Activated CD4-positive, alpha-beta T cell treated with anti-CD3 and anti-CD28 coated beads, Interleukin-10, Interleukin-2, amounts not matched to agents 100 ng/mL and 50 ng/mL, durations not matched to agents 16 hours and 8 hours (primary cell): ENCODE data around the gene PRKCE.

Experiments
- DNase-seq: peaks from one replicate; pipeline ENCODE4 v3.0.0-alpha.2; 2020

The PRKCE gene

DNA sequence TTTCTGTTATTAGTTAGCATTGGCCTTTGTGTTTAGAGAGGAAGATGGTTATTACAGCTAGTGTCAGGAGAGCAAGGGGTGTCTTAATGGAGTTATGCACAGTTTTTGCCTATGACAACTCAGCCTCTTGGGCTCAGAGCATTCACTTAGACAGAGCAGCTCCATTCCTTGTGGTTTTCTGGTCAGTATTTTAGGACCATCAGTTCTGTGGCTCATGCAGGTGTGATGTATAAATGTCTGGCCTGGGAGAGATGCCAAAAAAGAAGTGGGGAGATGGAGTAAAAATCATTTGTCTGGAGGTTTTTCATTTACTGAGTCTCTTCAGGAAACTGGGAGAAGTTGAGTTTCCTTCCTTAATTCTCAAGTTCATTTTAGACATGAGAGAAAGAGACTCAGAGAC is 79.7 kb downstream of the PRKCE start:
- DNase-seq = no peak

DNA sequence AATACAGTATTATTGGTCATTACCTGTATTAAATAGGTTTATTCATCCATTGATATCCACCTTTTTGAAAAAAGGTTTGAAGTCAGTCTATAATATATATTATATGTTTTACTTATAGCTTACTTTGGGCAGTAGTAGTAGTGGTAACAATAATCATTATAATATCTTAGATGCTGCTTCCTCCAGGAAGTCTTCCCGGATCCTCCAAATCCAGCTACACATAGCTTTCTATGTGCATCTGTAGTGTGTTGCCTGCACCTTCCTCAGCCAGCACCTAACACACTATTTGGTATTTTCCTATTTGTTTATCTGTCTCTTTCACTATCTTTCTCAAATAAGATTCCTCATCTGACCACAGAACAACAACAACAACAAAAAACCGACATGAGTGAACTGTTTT is 81.0 kb downstream of the PRKCE start:
- no peak for DNase-seq

DNA sequence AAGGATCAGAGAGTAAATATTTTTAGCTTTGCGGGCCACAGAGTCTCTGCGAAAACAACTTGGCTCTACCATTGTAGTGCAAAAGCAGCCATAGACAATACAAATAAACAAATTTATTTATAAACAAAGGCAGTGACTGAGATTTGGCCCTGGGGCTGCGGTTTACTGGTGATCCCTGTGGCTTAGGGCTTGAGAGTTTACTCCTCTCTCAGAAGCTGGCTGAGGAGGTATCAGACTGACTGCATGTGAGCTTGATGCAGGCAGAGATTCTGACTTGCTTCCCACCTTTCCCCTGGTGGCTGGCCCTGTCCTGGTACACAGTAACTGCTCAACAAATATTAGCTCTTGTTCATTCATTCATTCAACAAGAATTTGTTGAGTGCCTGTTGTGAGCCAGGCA is 81.5 kb downstream of the PRKCE start:
- DNase-seq = no peak

DNA sequence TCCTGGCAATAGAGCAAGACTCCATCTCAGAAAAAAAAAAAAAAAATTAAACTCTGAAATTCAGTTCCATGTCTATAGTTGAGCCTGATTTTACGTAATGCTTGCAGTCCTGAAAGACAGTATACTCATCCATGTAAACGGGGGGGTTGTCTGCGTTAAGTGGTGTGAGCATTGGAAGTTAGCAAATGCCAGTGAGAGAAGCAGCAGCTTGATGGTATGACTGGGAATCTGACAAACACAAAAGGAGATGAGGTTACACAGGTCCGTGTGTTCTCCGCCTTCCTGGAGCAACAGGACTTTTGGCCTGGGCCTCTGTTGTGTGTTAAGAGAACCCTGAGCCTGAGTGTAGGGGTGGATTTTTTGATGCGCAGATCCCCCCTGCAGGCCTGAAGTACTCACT is 82.9 kb downstream of the PRKCE start:
- DNase-seq = no peak

DNA sequence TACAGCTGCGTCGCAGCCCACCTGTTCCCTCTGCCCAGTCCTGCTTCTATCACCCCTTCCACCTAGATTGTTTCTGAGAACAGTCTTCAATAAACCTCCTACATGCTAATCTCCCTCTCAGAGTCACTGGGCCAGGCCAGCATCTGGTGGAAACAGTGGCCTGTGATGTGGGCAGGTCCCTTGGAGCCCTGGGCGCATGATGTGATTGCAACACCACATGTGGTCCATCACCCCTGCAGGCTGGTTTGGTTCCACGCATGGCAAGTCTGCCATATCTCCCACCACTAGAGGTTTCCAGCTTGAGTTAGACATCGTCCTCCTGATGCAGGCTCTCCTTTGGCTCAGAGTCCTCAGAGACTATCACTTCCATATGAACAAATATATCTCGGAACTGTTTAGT is 83.5 kb downstream of the PRKCE start:
- no peak for DNase-seq

DNA sequence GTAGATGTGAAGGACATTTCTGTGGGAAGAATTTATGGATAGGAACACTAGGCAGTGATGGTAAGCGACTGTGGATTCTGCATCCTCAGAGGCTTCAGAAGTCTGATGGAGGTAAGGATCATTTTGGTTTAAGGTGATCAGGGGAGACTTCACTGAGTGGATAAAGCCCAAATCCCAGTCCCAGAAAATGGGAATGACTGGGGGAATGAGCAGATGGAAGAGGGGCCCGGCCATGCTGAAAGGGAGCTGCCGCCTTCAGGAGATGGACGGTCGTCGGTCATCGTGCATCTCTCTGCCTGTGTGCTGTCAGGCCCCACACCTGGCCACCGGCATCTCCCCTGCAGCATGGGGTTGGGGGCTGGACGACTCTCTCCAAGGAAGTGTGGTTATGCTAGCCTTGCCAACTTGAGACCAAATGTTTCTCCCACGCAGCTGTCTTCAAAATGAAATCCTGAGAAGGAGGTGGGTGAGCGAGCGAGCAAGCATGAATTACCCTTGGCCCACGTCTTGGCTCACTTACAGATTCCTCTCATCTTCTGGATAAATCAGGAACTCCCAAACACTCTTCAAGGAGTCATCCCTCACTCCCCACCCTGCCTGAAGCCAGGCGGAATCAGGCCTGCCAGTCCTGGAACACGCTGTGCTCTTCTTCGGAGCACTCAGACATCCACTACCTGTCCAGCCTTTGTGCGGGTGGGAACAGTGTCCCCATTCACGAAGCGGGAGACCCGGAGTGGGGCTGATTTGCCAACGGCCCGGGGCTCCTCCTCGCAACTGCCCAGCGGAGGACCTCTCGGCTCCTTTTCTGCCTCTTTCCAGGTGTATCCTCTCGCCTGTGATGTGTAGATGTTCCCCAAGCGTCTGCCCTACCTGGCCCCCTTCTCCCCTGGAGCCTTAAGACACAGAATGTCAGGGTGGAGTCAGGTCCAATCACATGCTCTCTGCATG is 85.6 kb downstream of the PRKCE start:
- no peak for DNase-seq

DNA sequence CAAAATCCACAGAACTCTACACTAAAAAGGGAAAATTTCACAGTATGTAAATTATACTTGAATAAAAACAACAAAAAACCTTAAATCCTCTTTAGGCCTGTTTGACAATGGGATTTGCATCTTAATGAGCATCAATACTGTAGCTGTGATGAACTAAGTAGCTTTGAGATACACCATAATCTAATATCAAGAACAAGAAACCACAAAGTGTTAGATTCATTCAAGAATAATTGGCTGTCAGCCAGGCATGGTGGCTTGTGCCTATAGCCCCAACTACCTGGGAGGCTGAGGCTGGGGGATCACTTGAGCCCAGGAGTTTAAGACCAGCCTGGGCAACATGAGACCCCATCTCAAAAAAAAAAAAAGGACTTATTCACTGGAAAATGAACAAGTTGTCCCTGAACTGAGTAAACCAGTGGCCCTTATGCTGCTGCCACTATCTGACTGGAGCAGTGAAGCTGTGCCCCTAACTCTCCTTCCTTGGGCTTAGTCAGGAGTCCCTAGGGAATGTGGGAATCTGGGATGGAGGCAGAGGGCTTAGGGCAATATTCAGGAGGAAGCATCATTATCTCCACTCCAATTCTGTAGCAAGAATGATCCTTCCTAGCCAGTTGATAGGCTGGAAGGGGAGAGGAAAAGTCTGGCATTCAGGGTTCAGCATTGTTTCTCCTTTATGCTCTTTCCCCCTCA is 88.5 kb downstream of the PRKCE start:
- peak; percentile 5 for DNase-seq

DNA sequence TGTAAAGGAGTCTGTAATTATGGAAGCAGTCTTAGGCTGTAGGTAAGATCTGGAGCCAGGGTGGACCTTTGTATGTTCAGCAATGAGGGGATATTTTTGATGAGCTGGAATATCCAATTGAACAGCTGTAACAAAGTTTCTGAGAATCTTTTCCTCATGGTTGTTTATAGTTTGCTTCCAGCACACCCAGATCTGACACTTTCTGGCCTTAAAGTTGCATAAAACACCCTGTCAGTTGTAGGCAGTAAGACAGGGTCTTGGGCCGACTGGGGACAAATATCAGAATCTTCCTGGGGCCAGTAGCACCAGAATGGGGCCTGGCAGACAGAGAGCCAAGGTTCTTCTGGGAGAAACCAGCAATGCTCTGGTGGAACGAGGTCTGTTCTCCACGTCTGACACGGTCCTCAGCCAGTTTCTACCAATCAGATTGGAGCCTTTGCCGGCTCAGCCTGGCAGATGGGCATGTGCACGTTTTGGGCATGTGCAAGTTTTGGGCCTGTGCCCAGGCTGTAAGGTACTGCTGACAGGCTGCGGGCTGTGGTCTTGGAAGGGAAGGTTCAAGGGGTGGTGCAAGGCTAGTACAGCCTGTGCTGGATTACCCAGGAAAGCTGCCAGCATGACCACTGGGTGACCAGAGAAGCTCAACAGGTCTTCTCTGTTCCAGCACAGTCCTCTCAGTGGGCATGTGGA is 89.8 kb downstream of the PRKCE start:
- no peak for DNase-seq

DNA sequence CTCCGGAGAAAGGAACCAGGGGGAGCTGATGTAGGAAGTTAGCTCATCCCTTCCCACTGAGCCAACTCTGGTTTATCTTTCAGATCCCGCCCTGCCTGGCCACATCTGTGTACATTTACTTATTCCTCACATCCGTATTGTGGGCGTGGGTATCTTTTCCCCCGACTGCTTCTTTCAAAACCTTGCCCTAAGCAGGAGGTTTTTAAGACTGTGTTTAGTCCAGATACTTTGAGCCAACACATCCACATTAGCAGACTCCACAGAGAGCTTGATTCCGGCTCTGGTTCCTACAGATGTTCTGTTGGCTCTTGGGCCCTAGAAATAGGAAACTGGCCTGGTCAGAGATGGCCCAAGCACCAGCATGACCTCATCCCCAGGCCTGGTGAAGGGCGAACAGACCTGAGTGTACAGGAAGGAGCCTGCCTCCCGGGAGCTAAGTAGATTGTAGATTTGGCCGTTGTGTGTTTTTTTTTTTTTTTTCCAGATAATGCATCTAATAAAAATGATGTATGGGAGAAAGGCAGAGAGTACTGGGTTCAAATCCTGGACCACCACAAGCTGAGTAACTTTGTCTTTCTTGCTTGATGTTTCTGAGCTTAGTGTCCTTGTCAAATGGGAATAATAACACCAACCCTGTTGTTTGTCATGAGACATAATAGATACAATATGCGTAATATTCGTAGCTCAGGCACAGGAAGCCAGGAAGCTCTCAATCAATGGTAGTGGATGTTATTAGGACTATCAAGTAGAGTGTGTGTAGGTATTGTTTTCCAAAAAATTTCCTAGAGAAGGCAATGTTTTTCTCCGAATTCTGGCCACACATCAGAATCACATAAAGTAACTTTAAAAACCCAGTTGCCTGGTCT is 92.3 kb downstream of the PRKCE start:
- no peak for DNase-seq

DNA sequence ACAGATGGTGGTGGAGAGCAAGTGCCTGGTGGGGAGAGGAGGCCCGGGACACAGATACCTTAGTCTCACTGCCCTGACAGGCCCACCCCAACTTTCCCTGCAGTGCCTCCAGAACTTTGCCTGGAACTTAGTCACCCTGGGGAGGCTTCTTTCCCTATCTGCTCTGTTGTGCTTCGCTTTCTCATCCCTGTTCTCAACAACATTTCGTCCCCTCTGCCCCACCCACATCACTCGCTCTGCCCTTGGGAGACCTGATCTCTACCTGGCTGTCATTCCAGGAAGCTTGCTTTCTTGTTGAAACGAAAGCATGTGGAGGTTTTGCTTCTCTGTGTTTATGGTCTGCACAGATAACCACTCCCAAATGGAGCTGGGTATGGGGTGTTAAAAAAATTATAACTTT is 93.8 kb downstream of the PRKCE start:
- no peak for DNase-seq

DNA sequence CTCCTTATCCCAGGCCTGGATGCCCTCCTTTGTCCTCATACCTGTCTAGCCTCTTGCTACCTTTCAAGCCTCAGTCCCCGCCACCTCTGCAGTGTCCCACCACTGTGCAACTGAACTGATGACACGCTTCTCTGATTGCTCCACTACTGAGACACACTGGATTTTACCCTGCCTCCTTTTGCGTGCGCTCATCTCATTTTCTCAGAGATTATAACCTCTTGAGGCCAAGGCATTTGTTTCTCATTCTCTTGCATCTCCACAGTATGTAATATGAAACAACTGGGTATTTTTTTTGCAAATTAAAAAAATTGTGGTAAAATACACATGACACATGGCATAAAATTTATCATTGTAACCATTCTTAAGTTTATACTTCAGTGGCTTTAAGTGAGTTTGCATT is 95.4 kb downstream of the PRKCE start:
- DNase-seq = no peak

DNA sequence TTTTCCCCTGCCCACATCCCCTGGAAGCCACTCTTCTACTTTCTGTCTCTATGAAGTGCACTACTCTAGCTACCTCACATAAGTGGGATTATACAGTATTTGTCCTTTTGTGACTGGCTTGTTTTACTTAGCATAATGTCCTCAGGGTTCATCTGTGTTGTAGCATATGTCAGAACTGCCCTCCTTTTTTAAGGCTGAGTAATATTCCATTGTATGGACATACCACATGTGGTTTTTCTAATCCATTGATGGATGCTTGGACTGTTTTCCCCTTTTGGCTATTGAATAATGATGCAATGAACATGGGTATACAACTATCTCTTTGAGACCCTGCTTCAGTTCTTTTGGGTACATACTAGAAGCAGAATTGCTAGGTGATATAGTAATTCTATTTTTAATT is 95.9 kb downstream of the PRKCE start:
- no peak for DNase-seq

DNA sequence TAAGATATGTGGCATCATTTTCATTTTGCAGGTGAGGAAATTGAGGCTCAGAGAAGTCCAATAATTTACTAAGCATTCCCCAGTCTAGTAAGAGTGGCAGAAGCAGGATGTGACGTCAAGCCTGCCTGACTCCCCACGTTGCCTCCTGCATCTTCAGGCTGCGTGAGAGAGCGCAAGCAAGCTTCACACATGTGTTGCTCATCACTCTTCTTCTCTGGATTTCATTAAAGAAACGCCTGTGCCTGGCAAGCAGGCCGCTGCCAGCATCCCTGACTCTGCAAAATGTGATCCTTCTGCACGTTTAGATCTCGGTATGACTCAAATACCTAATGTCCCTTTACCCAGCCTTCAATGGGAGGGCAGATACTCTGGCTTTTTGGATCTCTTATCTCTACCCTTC is 96.8 kb downstream of the PRKCE start:
- DNase-seq = peak; percentile 24

DNA sequence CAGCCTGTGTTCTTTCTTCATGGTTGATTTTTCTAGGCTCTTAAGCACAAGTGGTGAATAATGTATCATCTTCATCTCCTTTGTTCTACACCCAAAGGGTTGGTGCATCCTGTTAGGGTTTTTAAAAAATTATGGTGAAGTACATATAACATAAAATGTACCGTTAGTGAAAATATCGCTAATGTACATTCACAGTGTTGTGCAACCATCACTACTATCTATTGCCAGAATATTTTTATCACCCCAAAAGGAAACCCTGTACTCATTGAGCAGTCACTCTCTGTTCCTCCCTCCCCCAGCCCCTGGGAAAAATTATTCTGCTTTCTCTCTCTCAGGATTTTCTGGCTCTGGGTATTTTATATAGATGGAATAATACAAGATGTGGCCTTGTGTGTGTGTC is 98.5 kb downstream of the PRKCE start:
- DNase-seq = no peak

DNA sequence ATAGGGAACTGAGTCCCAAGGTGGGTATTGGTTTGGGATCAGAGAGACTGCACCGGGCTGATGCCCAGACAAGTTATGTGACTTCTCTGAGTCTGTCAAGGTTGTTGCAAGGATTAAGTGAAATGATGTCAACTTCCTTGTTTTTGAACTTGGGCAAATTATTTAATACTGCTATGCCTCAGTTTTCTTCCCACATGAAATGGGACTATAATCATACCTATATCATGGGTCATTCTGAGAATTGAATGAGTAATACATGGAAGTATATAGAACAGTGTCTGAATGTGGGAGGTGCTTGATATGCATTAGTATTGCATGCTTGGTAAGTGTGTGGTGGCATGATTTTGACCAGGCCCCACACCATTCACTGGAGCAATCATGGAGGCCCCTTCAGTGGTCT is 99.0 kb downstream of the PRKCE start:
- DNase-seq = peak; percentile 75

DNA sequence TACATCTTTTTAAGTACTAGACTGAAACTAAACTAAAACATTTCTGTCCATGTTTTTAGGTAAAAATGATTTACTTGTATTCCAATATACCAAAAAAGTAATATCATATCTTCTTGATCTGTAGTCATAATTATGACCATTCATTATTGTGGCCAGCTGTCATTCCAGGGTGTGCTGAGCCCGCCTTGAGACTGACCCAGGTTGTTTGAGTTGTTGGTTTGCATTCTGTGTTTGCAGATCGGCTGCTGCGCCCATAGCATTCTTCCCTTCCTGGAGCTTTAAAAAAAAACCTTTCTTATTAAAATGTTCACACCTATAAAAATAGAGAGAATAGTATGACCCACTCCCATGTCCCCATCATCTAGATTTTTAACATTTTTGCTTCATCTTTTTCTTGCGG is 101.9 kb downstream of the PRKCE start:
- no peak for DNase-seq

DNA sequence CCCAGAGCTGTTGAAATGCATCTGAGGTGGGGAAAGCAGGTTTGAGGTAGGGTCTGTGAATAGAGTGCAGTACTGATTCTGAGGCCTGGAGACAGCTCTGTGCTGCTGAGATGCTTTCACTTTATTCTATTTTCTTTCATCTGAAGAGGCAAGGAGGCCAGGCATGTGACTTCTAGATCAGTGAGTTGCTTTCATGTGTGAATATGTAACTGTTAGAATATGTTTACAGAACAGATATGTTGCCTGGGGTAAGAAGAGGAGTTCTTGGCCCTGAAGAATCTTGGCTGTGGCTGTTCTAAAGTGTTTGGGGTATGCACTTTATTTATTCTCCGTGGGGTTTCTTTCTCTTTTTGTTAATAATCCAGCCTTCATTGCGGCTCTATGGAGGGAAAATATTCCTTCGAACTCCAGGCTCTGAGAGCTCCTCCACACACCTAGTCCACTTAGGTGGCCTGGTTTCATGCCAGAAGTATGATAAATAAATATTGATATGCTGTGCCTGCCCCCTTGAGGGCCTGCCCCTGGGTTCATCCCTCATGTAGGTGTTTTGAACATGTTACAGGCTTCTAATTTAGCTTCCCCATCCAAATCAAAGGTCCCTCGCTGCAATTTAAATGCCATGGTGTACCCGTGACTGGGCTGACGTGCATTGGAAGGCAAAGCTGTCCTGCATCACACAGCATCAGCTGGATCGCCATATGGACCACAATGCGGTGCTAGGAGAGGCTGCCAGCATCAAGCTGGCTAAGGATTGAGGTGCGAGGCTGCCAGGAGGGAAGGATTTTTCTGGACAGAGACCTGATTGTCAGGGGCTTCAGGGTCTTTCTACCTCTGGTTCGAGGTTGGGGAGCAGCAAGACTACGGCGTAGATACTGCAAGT is 102.9 kb downstream of the PRKCE start:
- DNase-seq = no peak

DNA sequence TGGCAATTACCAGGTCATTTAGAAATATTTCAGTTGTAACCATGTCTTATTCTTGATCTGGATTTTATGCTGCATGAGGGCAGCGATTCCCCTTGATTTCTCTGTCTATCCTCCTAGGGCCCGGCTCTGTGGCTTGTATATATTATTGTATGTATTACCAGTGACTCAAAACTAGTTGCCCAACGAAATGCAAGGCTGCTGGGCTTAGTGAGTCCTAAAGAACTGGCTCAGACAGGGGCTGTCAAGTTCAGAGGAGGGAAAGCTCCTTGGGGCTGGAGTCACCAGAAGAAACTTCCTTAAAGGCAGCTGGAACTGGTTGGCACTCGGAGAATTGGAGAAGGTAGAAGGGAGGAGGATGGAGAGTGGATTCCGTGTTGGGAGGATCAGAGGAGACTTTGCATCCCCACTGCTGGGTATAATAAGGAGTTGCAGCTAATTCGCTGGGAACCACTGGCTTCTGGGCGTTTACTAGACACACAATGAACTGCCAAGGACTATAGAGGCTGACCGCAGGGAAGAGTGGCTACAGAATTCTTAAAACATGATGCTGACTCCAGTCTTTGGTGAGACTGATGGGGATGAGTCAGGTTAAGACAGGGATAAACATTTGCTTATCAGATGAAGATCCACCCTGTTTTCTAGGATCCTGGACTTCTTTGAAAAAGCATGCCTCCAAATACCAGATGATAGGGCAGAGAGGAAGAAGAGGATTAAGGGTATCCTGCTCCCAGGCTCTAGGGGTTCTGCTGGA is 104.3 kb downstream of the PRKCE start:
- no peak for DNase-seq

DNA sequence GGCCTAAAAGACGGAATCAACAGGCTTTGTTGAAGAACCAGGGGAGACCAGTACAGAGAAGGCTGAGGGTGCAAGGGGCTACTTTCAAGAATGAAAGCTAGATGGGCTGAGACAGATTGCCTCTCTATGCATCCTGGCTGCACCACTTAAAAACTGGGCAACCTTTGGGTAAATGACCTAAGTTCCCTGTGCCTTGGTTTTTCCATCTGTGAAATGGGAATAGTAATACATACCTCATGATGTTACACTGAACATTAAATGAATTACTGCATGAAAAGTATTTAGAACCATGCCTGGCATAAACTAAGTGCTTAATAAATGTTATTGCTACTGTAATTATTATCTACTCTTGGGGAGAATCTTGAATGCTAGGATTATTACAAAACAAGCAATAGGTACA is 106.5 kb downstream of the PRKCE start:
- no peak for DNase-seq

DNA sequence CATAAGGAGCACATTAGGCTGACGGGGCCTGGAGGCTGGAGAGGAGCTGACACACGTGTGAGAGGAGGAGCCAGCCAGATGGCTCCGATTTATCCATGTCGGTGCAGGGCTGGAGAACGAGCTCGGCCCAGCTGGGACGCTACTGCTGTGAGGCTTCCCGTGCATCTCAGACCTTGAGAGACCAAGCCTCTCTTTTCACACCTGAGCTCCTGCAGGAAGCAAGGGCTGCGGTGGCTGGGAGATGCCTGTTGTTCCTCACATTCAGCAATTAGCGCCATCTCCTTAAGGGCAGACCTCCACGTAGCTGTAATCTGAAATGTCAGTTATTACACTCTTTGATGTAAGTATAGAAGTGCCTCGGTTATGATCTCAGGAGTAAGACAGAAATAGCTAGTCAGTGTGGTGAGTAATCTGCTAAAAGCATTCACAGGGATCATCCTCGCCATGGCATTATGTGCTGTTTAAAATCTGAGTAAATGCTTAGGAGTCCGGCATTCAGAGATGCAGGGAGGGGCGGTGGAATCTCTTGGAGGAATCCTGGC is 107.9 kb downstream of the PRKCE start:
- no peak for DNase-seq

DNA sequence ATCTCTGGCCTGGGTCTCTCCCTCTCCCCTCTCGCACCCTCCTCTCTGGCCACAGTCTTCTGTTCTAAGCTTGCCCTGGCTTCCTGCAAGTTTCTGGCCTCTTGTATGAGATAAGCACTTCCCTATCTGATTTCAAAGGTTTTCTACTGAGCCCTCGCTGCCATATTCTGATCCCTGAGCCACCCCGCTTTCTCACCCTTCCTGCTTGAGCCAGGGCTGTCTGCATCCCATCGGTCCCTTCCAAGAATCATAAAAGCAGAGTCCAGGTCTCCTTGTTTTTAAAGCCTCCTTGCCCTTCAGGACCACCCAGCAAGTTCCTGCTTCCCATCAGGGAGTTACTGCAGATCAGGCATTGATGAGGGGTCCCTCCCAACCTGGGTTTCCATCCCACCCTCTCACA is 110.2 kb downstream of the PRKCE start:
- no peak for DNase-seq
